ENCODE measurements around the gene C9orf85. TPM values are rescaled to one million over a fixed set of nuclear protein-coding genes. Genes with fewer than 3 reads are reported as not detected.

Gene C9orf85
- total RNA-seq: 8.9 and 12.6 TPM in 2 replicates

GRCh38 chr9:71911061-71911907 is at the start of gene C9orf85, which contains the start of gene ABHD17B:
Gene C9orf85 (plus strand): TSS chr9:71911639. CDS start chr9:71911735, 96 bp downstream.
Gene ABHD17B (minus strand): TSS chr9:71911193. CDS start chr9:71875080, 36,113 bp downstream.

Other genes starting within 250 kb of the C9orf85 start
- gene CEMIP2, start 143.1 kb upstream of the C9orf85 start, total RNA-seq: 85.3 and 142 TPM in 2 replicates
- 21.9 and 55.1 TPM in 2 replicates for gene ABHD17B, start 446 bp upstream of the C9orf85 start, total RNA-seq
- gene C9orf57, start 149.0 kb downstream of the C9orf85 start, total RNA-seq: not detected in 2 replicates
- under 0.01 TPM in 1 of 2 replicates, not detected in the other for gene GDA, start 237.8 kb downstream of the C9orf85 start, total RNA-seq